ENCODE results near the gene ZBTB20.

ZBTB20 gene

DNA sequence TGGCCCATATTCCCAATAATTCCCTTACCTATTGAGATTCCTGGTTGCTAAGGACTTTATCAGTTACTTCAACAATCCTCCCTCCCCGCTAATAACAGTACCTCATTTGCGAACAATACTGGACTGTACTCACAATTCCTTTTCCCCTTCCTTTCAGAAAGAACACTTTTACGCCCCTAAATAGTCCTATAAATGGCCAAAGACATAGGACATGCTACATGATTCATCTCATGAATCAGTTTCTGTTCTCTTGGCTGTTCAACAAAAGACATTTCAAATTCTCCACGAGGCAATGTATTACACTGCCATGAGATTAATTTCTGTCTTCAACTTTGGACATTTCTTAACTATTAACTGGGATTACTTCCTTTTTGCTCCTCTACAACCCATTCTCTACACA is 588.8 kb downstream of the ZBTB20 start:
- DNase-seq: no peak

DNA sequence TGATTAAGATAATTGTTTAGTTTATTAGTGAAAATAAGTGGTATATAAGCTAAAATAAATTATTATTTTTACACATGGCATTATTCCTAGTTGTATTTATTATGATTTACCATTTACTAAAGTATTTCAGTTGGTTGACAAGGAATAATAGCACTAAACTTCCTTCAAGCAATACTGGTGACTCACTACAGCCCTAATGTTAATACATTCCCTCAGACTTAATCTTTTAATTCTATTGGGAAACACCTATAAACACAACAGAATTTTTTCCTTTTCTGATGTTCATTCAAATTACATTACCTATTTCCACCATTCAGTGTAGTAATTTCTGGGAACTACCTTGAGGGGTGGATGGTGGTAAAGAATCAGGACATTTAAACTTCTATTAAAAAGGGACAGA is 589.3 kb downstream of the ZBTB20 start:
- DNase-seq: no peak

DNA sequence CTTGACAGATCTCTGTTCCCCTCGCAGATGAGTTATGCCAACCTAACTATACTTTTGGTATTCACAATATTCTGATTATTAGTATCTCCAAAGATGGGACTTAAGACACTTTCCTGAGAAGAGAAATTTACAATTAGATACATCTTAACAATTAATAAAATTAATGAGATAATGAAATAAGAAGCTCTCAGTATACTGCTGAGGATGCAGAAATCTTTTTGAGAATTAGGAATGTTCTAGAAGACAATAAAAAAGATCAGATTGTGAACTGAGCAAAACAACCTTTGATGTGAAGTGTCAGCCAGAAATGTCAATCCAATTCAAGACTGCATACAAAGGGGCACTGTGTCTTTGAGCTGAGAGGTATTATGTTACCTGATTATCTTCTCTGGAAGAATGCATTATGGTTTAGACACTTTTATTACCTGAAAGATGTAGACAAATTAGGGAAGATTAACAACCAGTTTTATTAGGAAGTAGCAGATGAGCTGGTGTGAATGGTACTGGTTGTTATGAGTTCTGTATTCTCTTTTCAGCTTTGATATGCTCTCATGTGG is 590.4 kb downstream of the ZBTB20 start:
- DNase-seq: no peak

DNA sequence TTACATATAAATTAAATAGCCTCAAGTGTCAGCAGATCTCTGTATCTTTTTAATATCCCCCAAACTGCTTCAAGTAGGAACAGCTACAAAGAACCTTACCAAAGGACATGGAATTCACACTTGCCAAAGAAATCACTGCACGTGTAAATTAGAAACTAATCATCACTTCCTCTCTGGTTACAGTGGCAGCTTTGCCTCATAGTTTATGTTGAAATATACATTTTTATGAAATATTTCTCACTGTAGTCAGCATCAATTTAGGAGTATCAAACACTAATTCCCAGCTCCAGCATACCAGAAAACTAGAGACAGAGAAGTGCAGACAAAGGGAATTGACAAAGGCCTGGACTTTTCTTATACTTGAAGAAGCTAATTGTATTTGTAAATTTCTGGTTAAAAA is 592.4 kb downstream of the ZBTB20 start:
- DNase-seq: no peak

DNA sequence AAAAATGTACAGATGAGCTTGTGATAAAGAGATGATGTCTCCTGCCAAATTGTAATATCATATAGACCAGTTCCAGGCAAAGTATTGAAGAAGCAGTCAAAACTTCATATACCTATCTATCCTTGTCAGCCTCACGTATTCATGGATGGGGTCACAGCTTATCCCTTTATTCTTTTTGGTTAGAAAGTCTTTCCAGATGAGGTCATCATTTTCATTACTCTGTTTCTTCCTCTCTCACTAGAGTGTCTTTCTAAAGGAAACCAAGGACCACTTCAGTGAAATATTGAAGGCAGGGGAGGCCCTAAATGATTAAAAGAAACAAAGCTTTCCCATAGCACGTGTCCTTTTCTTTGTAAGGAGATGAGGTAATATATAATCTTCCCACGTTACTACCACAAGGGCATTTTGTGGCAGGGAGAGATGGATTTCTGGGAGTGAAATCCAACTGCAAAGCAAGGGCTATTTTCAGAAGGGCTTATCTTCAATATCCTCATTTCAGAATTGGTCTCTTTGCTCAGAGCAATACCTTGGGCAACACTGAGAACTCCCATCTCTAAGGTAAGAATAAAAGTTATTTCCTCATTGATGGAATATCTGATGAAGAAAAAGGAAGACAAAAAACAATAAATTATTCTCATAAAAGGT is 593.0 kb downstream of the ZBTB20 start:
- no peak for DNase-seq

DNA sequence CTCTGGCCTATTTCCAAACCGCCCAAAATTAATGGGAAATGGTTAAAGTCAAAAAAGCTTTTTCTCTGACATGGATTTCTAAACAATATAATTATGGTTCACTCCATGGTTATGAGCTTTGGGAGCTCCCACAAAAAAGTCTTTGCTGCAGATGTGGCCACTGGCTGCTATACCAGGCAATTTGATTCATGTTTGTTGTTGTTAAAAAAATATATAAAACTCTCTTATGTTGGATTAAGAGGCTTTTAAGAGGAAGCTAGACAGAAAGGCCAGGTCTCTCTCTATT is 594.6 kb downstream of the ZBTB20 start:
- no peak for DNase-seq

DNA sequence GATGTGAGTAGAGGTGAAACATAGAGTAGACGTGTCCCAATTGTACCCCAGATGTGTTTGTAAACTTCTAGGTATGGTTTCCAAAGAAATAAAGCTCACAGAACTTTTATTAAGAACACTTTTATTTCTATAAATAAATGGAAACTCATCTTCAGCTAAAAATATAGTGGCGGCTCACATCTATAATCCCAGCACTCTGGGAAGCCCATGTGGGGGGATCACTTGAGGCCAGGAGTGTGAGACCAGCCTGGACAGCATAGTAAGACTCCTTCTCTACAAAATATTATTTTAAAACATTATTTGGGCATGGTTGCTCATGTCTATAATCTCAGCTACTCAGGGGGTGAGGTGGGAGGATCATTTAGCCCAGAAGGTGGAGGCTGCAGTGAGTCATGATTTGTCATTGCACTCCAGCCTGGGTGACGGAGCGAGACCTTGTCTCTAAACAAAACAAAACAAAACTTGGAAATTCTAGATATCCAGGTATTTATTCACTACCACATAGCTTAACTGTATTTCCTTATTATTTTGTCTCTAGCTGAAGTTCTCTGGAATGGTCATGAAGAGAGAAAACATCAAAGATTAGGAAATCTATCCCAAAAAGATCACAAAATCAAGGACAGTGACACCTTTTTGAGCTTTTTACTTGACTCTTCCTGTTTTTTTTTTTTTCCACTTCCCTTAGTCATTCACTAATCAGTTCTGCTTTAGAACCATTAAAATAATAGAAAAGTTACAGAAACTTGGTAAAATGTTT is 595.1 kb downstream of the ZBTB20 start:
- no peak for DNase-seq

DNA sequence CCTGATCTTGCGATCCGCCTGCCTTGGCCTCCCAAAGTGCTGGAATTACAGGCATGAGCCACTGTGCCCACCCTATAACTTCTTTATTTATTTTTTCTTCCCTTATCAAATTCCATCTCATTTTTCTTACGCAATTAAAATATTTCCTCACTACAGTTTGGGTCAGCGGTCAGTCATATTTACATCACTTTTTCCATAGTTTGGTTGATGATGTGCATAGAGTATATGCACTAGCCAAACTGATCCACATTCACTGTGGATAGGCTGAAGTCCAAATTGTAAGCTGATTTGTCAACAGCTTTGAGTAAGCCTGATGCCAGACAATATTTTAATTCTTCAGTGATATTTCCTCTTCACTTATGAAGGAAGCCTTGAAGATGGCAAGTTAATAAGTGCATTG is 596.9 kb downstream of the ZBTB20 start:
- DNase-seq: no peak

DNA sequence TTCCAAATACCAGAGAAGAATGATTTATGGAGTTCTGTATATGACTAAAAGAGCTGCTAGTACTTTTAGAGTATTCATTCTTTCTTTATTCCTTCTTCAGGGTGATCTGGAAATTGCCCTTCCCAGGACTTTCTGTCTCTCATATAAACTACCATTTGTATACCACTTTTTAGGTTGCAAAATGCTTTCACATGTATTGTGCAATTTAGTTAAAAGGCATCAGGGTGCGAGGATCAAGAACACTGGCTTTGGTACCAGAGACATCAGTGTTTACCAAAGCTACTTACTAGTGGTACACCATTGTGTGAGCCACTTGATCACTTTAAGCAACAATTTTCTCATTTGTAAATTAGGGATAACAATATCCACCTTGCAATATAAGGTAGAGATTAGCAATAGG is 601.9 kb downstream of the ZBTB20 start:
- no peak for DNase-seq

DNA sequence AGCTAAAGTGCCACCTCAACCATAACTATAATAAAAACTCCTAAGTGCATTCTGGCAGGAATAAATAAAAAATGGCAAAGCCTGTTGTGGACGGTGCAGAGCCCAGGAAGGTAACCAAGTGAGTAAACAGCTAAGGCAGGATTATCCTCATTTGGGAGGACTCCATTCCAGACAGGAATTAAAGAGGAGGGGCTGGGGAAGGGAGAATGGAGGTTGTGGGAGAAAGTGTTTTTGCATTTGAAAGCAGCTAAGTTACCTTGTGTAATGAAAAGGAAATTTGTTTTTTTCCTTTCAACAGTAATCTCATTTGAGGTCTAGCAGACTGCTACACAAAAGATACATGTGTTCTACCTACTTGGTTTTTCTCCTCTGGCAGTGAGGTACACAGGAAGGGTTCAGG is 604.7 kb downstream of the ZBTB20 start:
- DNase-seq: no peak

DNA sequence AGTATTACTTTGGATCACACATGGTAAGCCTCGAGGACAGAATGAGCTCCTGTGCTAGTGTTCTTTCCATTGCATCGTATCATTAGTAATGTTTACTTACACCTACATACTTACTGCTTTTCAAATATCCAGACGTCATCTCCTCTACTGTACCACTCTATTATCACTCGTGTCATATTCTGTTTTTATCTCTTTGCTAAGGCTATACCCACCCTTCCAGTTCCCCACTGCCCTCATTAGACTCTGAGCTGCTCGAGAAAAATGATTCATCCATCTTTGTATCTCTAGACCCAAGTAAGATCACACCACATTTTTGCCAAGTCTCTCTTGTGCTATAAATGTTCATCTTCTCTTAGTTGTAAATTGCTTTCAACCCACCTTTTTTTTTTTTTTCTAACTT is 607.6 kb downstream of the ZBTB20 start:
- DNase-seq: no peak

DNA sequence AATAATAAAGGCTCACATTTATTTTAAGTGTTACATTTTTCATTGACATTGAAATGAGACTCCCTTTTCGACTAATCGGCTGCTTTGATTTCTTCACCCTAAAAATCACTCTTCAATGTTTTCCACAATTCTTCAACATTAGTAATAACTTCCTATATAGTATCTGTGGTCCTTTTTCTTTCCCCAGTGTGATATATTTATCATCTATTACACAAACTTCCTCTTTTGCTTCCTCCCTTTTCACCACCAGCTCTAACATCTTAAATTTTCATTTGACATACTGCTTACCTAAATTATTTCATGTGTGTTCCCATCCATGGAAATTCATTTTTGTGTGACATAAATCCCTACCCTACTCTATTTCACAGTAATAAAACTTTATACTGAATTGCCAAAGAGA is 608.9 kb downstream of the ZBTB20 start:
- no peak for DNase-seq

DNA sequence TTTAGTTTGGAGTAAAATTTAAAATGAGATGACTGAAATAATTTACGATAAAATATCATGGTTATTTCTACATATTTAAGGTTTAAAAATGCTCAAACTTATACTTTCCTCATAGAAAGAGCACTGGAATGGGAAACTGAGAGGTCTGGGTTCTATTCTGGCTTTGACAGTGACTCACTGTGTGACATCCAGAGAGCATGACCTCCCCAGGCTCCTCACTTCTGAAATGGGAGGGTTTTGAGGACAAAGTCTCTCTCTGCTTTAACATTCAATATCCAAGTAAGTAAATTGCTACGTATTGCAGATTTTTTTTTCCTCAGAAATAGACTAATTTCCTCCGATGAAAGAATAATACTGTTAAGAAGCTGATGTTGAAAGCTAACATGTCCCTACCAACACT is 618.6 kb downstream of the ZBTB20 start:
- no peak for DNase-seq

DNA sequence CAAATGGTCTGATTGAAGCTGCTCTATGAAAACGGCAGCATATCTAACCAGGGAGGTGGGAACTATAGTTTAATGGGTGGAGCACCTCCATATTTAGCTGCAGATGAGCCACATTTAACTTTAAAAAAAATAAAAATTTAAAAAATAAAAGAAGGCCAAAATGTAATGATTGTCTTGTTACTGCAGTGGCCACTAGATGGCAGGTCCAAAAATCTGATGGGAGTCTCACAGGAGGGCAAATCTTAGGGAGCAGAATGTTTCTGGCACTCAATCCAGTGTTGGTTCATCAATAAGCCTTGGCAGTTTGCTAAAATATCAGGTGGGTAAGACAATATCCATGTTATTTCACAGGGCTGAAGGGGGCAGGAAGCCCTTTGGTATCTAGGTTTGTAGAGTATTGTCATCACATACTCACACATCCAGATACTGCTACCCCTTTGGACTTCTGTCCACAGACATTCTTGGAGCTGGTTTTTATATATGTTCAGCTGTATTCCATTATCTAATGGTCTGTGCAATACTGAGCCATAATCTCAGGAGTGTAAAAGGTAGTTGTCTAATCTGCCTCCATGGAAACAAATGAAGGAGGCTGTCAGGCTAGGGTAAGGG is 619.9 kb downstream of the ZBTB20 start:
- no peak for DNase-seq

DNA sequence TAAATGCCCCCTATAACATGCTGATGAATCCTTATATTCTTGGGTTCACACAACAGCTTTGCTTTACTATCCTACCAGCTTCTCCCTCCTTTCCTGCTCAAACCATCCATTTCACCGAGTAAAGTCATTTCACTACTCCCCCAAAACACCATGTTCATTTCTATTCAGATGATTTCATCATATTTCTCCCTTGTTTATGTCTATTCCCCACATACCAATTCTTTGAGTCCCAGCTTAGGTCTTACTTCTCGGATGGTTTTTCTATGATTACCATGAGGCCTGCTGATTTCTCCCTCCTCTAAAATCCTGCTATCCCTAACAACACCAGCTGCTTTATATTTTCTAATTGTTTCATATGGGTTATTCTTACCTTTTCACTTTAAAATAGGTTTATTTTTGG is 621.8 kb downstream of the ZBTB20 start:
- DNase-seq: no peak

DNA sequence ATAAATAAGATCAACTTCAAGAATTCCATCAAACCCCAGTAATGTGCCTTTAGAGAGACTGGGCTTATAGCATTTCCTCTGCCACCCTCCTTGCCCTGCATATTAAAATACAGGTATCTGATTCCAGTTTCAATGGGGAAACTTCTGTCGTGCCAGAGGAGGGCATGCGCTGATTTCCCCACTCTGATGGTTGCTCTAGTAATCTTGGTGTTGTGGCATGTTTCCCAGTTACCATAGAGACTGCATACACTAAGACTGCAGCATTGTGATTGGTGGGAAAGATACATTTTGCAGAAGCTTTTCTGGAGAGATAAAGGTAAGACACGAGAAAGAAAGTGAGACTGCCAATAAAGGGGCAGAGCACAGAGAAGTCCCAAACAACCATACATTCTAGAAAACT is 627.7 kb downstream of the ZBTB20 start:
- DNase-seq: peak; percentile 21

DNA sequence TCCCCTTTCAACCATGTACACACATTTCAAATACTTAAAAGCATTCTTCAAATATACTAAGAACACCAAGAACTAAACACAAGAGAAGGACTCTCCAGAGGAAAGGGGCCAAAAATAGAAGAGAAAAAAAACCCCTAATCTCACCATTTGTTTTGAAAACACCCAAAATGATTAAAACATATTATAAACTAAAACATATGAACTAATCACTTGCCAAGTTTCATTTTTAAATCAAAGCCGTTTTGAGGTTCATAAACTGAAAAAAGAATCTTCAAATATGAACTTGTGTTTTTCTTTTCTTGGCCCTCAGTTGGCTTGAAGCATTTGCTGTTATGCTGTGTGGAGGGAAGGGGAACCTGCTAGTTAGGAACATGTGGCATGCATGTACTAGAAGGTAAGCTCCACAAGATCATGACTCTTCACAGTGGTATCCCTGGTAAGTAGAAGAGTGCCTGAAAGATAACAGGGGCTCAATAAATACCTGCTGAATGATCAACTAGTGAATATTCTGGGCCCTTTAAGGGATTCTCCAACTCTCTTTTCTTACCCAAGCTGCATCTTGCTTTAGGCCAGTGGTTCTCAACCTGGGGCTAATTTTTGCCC is 628.8 kb downstream of the ZBTB20 start:
- no peak for DNase-seq

DNA sequence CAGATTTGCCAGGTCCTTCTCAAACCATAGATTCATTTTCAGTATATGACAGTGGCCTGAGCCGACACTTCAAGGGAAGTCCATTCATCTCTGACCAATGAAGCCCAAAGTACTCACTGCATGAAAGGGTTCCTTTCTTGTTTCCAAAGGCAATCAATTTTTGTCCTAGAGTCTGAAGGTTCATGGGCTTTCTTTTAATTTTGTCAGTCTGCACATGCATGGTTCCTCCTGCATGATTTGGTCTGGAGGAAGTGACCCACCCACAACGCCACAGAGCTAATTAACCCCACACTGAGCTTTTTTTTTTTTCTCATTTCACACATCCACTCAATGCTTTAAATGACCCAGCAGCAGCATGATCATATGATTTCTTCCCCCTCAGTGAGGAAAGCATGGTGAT is 636.9 kb downstream of the ZBTB20 start:
- no peak for DNase-seq

DNA sequence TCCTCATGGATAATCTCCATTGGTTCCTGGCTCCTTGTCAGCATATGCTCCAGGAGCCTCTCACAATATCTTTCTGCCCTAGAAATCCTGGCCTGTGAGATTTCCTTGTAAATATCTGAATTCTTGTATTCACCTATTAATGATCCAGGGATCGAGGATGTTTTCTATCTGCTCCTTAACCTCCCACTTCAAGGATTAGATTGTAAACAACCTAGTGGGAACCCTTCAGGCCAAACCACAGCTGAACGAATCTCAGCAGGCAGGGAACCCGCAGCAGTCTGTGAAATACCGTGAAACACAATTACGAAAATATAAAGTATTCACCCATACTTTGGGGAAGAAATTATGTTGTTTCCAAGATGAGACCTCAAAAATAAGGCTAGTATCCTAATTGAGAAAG is 637.3 kb downstream of the ZBTB20 start:
- no peak for DNase-seq

DNA sequence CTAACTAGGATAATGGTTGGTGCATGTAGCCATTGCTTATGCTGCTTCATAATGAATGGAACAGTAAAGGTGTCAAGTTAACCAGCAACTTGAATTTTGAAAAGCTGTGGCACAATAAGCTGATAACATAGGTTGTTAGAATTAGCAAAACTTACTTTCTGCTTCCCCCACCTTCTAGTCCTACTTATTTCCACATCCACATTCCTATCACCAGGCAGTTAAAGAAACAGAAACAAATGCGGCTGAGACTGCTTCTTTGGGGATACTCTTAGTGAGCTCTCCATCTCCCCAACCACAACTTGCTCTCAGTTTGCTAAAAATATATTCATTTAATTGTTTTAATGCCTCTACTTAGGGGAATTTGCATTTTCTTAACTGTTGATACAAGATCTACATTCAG is 638.1 kb downstream of the ZBTB20 start:
- DNase-seq: no peak

DNA sequence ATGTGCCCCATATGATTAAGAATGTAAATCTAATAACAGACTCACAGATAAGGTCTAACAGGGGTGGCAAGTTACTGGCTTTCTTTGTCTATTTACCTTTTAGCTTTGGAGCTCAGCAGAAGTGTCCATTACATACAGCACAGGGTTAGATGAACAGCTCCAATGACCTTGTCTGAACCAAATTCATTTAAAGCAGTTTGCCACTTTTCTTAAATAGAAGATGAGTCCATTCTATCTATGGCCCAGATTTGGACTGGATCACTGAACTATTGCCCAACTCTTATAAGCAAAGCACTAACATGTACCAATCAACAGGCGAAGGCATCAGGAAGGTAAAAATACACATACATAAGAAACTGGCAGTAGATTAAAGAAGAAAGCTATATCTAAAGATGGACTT is 638.9 kb downstream of the ZBTB20 start:
- no peak for DNase-seq

DNA sequence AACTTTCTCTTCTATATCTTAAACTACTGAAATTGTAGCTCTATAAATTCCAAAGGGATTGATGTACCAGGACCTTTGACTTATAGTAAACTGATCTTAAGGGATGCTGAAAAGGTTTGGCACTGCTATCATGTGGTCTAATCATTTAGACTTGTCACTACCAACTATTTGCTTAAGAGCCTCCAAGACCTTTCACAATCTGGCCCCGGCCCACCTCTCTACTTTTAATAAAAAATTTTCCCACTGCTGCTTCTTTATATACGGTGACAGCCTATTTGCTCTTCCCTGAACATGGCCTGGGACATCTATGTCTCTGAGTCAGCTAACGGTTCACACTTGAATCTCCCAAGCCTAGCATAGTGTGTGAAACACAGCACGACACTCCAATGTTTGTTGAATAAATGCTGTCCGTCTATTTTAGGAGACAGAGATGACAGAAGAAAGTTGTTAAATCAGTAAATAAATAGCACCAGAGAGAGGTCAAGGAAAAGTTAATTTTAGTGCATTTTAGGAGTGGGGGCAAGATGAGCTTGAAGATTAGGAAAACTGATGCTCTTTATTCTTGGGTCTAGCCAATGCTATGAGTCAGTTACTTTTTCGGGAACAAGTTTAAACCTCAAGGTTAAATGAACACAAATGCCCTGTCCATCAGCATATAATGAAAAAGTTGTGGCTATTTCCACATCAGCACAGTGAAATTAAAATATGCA is 640.3 kb downstream of the ZBTB20 start:
- DNase-seq: no peak

DNA sequence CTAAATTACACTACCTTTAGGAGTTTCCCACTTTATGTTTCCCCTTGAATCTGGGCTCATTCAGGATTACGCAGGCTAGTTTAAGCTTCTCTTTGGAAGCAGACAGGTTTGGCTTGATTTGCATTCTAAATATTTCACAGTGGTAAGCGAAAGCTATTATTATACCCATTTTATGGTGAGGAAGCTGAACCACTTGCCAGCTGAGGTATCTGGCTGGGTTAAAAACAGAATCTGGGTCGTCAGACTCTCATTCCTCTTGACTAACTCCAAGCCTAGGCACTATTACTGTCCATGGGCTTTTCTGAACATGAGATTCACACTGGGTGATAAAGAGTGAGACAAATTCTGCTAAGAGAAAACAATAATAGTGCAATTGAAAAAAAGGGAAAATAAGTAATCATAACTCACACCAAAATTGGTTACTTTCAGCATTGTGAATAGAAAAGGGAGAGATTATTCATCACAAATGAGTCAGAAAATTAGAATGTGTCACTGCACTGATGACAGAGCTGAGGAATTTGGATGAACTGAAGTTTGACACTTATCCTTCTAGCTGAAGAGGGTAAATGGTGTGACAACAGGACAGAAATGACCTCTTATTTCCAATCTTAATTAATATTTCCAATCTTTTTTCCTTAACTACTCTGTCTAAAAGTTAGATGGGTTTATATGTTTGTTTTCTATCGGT is 642.0 kb downstream of the ZBTB20 start:
- DNase-seq: no peak

Measured in retina (tissue), 1 donor.